ENCODE measurements around the gene MIDN.

- TF ChIP-seq EZH2phosphoT487 (IDR thresholded peaks at IDR 0.05; ENCODE audit: borderline replicate concordance, low read length) (no peak), CTCF (IDR thresholded peaks at IDR 0.05; ENCODE audit: low read depth, low read length, poor library complexity, severe bottlenecking) (no peak)
These were observed 29.7 kb downstream of the MIDN start for GRCh38 chr19:1278074-1278473.
